HCT116 (cell line): ENCODE results near the gene INTS6.

ENCODE experiments used
- CEBPB ChIP-seq: IDR thresholded peaks from 2 replicates; pipeline ENCODE4 v1.6.1; 2012; ENCODE audit warnings: low read depth
- CTCF ChIP-seq, 3 experiments: fragments of 200-600 bp in 1 of 3; sonication (generic) in 1 of 3; IDR thresholded peaks in 2 of 3; conservative IDR thresholded peaks in 1 of 3; 2 replicates each; pipeline ENCODE4 v1.5.1; 2012 to 2017; ENCODE audit warnings: low read depth in 2 of 3, low read length in 2 of 3, antibody characterized with exemption in 1 of 3, borderline replicate concordance in 1 of 3, control low read depth in 1 of 3, mild to moderate bottlenecking in 1 of 3, mixed read lengths in 1 of 3, mixed run types in 1 of 3, moderate library complexity in 1 of 3; ENCODE audit not compliant: insufficient read depth in 1 of 3
- EGR1 ChIP-seq: IDR thresholded peaks from 2 replicates; pipeline ENCODE4 v1.6.1; 2012; ENCODE audit warnings: low read depth
- ELF1 ChIP-seq: IDR thresholded peaks from 2 replicates; pipeline ENCODE4 v1.6.1; 2012; ENCODE audit warnings: low read depth, borderline replicate concordance
- EZH2phosphoT487 ChIP-seq: fragments of 200-600 bp; IDR thresholded peaks from 2 replicates; pipeline ENCODE4 v1.6.1; 2018; ENCODE audit warnings: antibody characterized with exemption, borderline replicate concordance
- POLR2A ChIP-seq: IDR thresholded peaks from 2 replicates; pipeline ENCODE4 v1.7.0; 2011; ENCODE audit warnings: borderline replicate concordance; ENCODE audit not compliant: insufficient read depth, insufficient read length; ENCODE audit errors: extremely low read depth
- POLR2AphosphoS5 ChIP-seq: IDR thresholded peaks from 2 replicates; pipeline ENCODE4 v1.6.1; 2011; ENCODE audit warnings: mild to moderate bottlenecking, low read depth, low read length, moderate library complexity
- ZNF274 ChIP-seq: fragments of 200-500 bp; sonication (Bioruptor generic); IDR thresholded peaks from 2 replicates; pipeline ENCODE4 v1.6.1; 2014; ENCODE audit warnings: mild to moderate bottlenecking, low read depth, low read length, inconsistent platforms
- TF ChIP-seq, protein P1 (sequence below): IDR thresholded peaks from 2 replicates; pipeline ENCODE4 v1.6.1; 2012; ENCODE audit warnings: low read depth

DNA sequence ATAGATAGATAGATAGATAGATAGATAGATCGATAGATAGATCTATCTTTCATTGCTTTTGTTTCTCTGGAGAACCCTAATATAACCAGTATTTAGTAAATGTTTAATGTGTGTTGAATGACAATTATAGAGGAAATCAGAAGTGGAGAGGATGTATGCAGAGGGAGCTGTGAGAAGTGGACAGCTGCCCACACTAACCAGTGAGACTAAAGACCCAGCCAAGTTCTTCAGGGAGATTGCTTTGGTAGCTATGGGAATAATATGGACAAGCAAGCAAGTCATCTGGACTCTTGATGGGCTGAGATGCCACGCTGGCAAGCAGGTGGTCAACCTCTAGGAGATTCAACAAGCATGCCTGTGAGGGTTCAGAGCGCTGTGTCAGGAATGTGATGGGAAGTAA, 14.9 kb upstream of the INTS6 start:
- TF ChIP-seq POLR2A (no peak), CTCF (IDR thresholded peaks at IDR 0.05 in 2 of 3, conservative IDR thresholded peaks at IDR 0.05 in 1 of 3; ENCODE audit: borderline replicate concordance in 1 of 3, insufficient read depth in 1 of 3, low read depth in 2 of 3, low read length in 2 of 3) (no peak), EGR1 (no peak), POLR2AphosphoS5 (no peak), CEBPB (no peak), ELF1 (no peak), ZNF274 (no peak), EZH2phosphoT487 (no peak)
- TF ChIP-seq, protein P1, sequence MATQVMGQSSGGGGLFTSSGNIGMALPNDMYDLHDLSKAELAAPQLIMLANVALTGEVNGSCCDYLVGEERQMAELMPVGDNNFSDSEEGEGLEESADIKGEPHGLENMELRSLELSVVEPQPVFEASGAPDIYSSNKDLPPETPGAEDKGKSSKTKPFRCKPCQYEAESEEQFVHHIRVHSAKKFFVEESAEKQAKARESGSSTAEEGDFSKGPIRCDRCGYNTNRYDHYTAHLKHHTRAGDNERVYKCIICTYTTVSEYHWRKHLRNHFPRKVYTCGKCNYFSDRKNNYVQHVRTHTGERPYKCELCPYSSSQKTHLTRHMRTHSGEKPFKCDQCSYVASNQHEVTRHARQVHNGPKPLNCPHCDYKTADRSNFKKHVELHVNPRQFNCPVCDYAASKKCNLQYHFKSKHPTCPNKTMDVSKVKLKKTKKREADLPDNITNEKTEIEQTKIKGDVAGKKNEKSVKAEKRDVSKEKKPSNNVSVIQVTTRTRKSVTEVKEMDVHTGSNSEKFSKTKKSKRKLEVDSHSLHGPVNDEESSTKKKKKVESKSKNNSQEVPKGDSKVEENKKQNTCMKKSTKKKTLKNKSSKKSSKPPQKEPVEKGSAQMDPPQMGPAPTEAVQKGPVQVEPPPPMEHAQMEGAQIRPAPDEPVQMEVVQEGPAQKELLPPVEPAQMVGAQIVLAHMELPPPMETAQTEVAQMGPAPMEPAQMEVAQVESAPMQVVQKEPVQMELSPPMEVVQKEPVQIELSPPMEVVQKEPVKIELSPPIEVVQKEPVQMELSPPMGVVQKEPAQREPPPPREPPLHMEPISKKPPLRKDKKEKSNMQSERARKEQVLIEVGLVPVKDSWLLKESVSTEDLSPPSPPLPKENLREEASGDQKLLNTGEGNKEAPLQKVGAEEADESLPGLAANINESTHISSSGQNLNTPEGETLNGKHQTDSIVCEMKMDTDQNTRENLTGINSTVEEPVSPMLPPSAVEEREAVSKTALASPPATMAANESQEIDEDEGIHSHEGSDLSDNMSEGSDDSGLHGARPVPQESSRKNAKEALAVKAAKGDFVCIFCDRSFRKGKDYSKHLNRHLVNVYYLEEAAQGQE, result no peak
